ENCODE data around the gene FRA10AC1.

FRA10AC1 gene, protein sequence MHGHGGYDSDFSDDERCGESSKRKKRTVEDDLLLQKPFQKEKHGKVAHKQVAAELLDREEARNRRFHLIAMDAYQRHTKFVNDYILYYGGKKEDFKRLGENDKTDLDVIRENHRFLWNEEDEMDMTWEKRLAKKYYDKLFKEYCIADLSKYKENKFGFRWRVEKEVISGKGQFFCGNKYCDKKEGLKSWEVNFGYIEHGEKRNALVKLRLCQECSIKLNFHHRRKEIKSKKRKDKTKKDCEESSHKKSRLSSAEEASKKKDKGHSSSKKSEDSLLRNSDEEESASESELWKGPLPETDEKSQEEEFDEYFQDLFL

DNA sequence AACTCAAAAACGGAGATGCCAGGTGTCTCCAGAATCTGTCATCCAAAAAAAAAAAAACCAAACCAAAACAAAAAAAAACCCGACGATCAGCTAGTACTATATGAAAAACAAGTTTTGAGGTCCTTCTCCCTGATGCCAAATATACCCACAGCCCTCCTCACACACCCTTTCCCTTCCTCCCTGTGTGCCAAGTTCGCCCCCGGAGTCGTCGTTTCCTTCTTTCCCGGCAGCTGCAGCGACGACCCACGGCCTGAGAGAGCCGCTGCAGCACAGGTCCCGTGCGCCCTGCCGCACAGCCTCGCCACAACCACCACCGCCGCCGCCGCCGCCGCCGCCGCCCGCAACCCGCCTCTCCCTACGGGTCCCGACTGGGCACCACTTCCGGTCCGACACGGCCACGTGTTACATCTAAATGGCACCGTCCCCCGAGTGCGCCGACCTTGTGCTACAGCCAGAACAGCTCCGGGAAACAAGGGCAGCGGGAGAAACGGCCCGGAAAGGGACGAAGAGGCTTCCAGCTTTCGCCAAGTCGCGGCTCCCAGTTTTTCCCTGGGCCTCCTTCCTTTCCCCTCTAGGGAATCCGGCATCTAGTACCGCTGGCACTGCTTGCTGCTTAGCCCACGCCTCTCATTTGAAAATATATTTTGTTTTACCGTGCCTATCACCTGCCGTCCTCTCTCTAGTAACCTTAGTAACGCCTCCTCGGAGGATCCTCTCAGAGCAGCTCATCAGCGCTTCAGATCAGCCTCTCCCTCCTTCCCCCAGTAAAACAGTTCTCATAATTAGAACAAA, at the start of gene FRA10AC1:
TSS of gene FRA10AC1 (minus strand) at position 383 of the 792 bp plus-strand sequence. CDS start 2,486 bp downstream, outside the sequence.
- peak; percentile 81 to 91 (median 82) for DNase-seq

DNA sequence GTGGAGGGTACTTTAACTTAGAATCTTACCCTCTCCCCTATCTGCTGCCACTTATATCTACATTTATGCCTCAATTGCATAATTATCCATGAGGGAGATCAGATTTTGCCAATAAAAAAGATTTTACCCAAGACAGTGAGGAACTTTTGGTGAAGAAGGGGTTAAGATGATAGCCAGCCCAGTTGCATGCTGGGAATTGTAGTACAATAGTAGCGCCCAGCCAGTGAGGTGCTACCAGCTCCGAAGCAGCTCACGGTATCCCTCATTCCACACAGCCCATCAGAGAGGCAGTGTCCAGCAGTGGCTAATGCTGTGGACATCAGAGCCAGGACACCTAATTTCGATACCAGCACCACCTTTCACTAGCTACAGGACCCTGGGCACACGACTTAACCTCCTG, 49.4 kb upstream of the FRA10AC1 start:
- no peak for DNase-seq

DNA sequence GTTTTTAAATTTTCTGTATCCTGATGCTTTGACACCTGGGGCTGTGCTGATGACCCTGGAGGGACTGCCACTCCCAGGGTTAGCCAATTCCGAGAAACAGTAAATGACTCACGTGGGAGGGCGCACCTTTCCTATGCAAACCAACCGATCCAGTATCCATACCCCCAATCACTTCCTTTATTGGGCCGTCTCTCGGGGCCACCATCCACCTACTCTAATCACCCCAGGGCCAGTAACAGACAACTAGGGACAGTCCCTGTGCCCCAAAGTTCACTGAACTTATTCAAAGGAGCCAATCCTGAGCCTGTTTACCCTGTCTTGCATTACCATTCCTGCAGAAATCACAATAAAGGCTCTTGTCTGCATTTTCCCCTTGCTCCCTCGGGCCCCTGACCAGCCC, 48.7 kb upstream of the FRA10AC1 start:
- no peak for DNase-seq

DNA sequence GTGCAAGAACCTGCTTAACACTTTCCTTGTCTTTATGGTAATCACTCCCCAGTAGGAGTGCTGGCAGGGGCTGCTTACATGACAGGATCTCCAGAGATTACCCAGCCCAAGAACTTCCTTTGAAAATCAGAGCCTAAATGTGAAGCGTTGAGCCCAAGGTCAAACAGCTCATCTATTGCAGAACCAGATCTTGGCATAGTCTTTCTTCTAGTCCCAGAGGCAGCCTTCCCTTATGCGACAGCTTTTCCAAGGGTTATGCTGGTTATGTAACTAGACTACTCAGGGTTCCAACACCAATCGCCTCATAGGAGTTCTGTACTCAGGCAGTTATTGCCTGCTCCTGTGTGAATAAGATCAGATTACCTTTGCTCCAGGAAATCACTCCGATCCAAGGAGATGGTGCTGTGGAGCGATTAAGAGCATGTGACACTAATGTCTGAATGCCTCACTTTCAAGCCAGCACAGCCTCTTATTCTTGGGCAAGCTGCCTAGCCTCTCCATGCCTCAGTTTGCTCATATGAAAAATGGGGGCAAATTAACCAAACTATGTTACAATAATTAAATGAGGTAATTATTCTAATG, 46.9 kb upstream of the FRA10AC1 start:
- DNase-seq: no peak

DNA sequence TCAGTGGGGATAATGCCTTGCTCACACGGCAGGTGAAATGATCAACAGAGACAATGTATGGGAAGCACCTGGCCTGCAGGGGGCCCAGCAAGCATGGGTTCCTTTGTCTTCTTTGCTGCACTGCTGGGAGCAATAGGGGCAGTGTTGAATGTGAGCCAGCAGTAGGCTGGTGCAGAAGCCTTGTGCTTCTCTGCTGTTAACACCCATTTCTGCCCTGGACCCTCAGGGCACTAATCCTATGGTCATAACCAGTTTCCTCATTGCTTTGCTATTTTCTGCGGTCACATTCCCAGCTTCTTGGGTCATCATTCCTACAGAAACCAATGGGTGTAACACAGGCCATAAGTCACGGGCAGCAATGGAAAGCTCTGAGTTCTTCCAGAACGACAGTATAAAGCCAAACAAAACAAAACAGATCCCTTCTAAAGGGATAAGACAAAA, 44.5 kb upstream of the FRA10AC1 start:
- no peak for DNase-seq

DNA sequence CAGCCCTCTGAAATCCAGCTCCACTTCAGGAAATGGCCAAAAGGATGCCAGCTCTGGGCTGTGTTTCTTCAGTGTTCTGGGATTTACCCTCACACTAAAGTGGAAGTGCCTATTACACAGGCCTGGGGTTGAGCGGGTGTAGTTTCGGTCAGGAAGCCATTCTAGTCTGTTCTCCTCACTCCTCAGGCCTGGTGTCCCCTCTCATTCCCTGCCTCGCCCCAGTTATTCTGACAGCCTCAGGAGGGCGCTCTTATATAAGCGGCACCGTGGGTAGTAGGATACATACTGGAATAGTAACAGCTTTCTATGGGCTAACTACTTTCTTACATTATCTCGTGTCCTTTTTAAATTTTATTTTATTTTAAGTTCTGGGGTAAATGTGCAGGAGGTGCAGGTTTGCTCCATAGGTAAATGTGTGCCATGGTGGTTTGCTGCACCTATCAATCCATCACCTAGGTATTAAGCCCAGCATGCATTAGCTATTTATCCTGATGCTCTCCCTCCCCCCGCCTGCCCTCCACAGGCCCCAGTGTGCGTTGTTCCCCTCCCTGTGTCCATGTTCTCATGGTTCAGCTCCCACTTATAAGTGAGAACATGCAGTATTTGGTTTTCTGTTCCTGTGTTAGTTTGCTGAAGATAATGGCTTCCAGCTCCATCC, 43.1 kb upstream of the FRA10AC1 start:
- no peak for DNase-seq

DNA sequence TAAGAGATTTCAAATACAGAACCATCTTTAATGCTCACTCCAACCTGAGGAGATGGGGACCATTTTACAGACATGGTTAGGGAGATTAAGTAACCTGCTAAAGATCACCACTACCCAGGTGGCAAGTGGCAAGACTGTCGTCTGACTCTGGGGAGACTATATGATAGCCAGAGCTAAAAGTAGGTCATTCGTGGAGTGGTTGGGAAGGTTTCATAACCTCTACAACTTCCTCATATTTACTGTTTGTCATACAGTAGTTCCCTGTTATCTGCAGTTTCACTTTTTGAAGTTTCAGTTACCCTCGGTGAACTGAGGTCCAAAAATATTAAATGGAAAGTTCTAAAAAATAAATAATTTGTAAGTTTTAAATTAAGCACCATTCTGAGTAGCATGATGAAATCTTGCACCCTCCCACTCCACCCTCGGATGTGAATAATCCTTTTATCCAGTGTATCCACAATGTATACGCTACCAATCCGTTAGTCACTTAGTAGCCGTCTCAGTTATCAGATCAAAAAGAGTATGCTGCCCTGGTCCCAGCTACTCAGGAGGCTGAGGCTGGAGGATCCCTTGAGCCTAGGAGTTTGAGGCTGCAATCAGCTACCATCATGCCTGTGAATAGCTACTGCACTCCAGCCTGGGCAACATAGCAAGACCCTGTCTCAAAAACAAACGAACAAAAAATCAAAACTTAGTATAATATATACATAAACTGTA, 40.4 kb upstream of the FRA10AC1 start:
- DNase-seq: no peak

DNA sequence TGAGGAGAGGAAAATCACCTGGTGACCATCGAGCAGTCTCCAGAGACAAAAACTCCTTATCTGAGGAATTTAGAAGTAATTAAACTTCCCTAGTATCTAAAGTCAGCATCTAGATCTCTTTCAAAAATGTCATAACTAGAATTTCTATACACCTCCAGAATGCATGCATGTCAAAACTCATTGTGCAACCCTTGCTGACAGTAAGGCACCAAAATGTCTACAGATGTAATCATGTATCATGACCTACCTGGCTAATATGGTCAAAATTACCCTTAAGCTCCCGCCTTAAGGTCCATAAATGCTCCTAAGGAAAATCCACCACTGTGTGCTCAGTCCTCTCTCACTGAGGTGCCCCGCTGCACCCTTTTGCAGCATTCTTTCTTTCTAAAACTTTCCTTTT, 39.0 kb upstream of the FRA10AC1 start:
- no peak for DNase-seq

DNA sequence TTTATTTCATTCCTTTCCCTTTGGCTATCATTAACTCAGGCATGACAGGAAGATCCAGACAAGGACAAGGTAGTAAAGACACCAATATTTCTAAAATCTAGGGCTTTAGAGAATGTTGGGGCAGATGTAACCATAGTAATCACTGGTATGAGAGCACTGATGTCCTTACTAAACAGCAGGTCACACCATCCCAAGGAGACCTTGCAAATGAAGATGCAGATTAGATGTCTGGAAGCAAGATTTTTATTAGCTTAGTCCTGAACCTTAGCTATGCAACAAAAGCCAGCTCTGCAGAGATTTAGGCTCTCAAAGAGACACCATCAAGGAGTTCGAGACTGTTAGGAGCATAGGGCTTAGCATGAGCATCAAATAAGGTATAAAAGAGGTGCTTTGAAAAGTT, 23.6 kb upstream of the FRA10AC1 start:
- DNase-seq: no peak

DNA sequence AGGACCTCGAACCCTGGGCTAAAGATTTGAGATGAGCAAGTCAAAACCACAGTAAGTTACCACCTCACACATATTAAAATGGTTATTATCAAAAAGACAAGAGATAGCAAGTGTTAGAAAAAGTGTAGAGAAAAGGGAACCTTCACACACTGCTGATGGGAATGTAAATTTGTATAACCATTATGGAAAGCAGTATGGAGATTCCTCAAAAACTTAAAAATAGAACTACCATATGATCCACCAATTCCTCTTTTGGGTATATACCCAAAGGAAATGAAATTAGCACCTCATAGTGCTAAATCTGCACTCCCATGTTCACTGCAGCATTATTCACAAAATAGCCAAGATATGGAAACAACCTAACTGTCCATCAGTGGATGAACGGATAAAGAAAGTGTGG, 20.8 kb upstream of the FRA10AC1 start:
- DNase-seq: no peak

DNA sequence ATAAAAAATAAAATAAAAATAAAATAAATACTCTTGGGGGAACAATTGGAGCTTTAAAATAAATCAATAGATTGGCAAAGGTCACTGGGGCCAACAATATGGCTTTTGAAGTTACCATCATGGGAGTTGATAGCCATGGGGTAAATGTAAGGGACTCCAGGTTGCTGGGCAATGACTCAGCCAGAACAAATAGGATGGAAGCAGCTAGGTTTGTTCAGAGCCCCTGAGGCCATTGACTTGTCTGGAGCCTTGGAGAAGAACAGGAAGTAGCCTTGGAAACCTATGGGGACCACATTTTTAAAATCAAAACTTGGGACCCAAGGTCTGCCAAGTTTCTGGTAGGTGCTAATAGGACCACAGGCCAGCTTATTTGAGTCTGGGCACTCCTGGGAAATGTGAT, 20.2 kb upstream of the FRA10AC1 start:
- no peak for DNase-seq

DNA sequence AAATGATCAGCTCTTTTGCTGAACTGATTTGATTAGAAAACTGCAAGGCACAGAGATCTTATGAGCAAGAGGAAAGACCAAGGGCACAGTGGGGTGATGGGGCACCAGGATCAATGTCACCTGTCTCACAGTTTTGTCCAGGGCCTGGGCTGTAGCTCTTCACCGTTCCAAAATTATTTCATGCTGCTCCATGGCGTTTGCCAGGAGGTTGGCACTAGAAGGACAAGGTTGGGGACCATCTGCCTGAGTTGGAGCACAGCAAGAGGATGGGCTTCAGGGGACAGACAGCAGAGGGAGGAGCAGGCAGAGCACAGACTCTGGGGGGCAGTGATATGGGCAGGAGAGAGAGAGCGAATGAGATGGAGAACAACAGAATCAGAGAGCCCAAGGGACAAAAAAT, 17.5 kb upstream of the FRA10AC1 start:
- no peak for DNase-seq

DNA sequence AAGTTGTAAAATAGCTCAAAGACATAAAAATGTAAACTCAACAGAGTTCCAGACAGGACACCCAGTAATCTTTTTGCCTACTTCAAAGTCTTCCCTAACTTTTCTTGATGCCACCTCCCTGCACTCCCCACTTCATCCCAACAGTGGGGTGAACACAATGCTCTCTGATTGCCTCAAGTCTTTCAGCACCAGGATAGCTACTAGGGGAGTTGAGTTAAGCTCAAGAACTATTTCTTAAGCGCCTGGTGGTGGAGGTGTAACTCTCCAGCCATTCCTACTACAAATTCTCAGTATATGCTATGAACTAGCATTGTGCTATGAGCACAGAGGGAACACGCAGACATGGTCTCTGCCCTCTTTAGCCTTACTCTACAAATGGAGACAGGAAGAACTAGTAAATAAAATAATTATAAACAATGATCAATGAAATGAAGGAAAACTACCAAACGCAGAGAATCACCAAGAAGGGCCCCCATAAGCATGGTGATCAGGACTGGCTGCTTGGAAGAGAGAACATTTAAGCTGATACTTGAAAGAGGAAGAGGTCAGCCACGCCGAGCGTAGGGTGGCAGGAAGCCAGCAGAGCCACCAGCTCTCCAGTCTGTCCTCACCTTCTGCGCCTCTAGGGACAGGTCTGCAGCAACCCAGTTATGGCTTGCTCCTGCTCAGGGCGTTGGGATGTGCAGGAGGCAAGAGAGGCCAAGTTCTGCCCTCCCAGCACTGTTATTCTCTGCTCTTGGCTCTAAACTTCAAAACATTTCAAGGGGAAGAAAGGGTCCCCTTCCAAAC, 16.7 kb upstream of the FRA10AC1 start:
- no peak for DNase-seq

DNA sequence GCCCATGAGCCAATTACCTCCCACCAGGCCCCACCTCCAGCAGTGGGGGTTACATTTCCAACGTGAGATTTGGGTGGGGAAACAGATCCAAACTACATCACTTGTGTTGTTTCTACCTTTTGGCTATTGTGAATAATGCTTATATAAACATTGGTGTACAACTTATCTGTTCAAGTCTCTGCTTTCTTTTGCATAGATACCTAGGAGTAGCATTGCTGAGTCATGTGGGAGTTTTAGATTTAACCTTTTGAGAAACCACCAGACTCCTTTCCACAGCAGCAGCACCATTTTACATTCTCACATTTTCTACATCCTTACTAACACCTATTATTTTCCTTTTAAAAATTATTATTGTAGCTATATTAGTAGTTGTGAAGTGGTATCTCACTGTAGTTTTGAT, 14.4 kb upstream of the FRA10AC1 start:
- no peak for DNase-seq

DNA sequence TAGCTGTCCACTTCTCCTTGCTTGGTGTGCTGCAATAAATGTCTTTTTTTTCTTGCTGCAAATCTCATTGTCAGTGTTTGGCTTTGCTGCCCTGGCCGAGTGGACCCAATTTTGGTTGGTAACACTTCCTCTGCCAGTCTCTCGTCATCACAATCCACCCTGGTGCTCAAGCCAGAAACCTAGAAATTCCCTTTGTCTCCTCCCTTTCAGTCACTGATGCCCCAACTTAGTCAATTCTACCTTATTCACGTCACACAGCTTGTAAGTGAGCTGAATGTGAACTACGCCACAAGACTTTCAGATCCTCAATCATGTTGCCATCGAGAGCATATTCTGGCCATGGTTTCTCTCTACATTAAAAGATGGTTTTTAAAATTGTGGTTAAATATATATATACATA, 13.0 kb upstream of the FRA10AC1 start:
- DNase-seq: no peak

DNA sequence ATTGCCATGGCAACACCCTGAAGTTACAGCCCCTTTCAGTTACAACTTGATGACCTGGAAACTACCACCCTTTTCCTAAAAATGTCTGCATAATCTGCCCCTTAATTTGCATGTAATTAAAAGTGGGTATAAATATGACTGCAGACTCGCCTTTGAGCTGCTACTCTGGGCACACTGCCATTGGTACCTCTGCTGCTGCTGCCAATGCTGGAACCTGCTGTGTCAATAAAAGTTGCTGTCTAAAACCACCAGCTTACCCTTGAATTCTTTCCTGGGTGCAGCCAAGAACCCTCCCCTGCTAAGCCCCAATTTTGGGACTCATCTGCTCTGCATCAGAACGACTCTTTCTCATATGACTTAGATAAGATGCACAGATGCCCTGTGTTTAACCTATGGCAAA, 10.2 kb upstream of the FRA10AC1 start:
- DNase-seq: no peak

DNA sequence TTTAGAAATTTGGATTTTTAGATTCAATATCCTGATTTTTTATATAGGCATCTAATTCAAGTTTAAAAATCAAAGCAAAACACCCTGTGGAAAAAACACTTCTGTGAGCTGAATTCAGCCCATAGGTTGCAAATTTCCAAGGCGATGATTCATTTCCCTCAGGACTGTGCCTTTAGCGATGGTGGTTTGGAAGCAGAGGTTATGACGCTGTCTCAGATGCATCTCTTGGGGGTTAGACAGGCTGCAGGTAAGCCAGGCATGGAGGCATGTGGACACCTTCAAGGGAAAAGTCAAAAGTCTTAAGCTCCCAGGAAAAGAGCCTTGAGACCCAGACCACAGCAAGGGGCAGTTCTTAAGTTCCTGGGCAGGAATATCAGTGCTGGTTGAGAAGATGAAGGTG, 9.5 kb upstream of the FRA10AC1 start:
- DNase-seq: no peak

DNA sequence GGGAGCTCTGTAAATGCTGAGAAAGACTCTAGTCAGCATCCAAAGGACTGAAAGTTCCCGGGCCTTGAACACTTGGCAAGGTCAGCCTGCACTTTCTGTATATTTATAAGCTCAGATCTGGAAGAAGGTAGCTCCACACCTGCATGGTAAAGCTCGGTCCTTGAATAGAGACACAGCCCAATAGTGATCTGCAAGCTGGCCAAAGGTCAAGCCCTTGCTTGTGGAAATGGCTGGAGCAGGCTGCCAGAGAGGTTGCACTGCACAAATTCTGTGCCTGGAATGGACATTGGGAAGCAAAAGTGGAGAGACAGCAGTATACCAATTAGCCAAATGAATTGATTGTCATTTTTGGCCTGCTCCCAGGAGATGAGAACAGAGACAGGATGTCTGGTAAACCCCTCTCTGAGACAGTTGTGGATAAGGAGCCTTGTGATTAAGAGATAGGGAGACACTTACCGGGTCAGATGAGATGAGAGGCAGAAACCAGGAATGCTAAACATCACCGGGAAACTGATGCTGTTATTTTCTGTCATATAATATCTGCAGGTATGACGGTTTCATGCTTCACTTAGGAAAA, 8.0 kb upstream of the FRA10AC1 start:
- no peak for DNase-seq

DNA sequence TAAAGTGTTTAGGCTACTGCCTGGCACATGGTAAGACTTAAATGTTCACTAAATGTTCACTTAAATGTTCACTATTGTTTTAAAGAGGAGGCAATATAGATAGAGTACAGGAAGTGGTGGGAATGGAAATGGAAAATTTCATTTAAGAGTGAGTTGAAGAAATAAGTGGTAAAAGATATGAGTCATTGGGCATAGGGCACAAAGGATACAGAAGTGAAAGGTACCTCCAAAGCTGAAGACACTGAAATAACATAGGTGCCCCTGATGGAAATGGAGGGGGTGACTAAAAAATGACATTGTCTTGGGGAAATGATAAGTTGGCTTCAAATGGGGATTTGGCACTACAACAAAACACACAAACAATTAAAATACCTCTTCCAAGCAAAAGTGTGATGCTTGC, 5.2 kb upstream of the FRA10AC1 start:
- DNase-seq: no peak

DNA sequence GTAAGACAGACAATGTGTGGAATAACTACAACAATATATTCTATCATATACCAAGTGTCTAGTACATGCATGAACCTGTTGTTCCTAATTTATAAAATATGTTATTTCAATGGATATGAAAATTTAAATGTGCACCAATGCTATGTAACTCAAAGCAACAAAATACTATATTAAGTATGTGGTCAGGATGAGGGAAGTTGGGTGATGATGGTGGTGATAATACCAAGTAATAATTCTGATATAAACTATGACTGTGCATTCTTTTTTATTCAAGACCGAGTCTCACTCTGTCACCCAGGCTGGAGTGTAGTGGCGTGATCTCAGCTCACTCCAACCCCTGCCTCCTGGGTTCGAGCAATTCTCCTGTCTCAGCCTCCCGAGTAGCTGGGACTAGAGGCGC, 2.1 kb upstream of the FRA10AC1 start:
- no peak for DNase-seq

DNA sequence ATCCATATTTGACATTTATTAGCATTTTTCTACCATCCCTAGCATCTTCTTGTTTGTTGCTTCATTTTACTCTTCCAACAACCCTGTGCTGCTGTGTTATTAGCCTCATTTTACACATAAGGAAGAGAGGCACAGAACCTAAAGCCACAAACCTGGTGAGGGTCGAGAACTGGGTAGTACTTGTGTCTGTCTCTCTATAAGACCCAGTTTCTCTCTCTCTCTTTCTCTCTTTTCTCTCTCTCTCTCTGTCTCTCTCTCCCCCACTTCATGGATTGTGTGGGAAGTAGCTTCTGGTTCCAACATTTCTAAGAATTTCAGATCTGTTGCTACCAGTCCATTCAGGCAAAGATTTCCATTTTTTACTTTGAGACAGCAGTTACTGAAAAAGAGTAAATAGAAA, 1.4 kb upstream of the FRA10AC1 start:
- DNase-seq: no peak

DNA sequence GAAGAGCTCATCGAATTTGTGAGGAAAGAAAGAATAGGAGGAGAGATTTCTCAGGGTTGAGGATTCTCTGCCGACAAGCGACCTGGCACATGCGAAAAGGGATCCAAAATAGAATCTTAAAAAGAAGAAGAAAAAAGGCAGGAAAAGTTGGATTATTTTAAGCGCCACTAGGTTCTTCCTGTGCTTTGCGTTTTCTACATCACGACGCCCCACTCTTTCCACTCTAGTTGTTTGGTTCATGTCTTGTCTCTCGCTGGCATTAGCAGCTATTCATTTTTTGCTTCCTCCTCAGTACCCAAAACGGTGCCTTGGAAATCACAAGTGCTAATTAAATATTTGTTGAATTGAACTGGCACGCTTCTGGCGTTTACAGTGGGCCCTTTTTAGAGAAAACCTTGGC, 674 bp upstream of the FRA10AC1 start:
- DNase-seq: no peak

All from activated naive CD4-positive, alpha-beta T cell (primary cell).